Stimulated activated CD8-positive, alpha-beta memory T cell treated with anti-CD3 and anti-CD28 coated beads, Interleukin-15, amount 100 ng/mL, for 4 hours (primary cell): Measurements from ENCODE around the gene PPP4R2.

Experiments
- DNase-seq, 2 donors: peaks; one replicate each; pipeline ENCODE4 v3.0.0-alpha.2; 2020; ENCODE audit warnings: low read depth in 2 of 2

The PPP4R2 gene

GRCh38 chr3:73069775-73070444, 73.3 kb downstream of the PPP4R2 start:
- no peak for DNase-seq

- DNase-seq: no peak
These were observed 74.3 kb downstream of the PPP4R2 start for GRCh38 chr3:73070675-73071575.

- no peak for DNase-seq
These were observed 75.3 kb downstream of the PPP4R2 start for GRCh38 chr3:73071952-73072351.

GRCh38 chr3:73072634-73073033, 76.0 kb downstream of the PPP4R2 start:
- no peak for DNase-seq

- no peak for DNase-seq
These were observed 76.6 kb downstream of the PPP4R2 start for GRCh38 chr3:73073091-73073707.

GRCh38 chr3:73074781-73075180, 78.2 kb downstream of the PPP4R2 start:
- DNase-seq: no peak

- DNase-seq: no peak
These were observed 83.8 kb downstream of the PPP4R2 start for GRCh38 chr3:73080216-73080966.

GRCh38 chr3:73081140-73081539, 84.5 kb downstream of the PPP4R2 start:
- DNase-seq: no peak

- no peak for DNase-seq
These were observed 87.6 kb downstream of the PPP4R2 start for GRCh38 chr3:73084170-73084569.

- DNase-seq: peak in 1 of 2 donors; percentile 9
These were observed 89.5 kb downstream of the PPP4R2 start for GRCh38 chr3:73086071-73086494.

- DNase-seq: no peak
These were observed 97.5 kb downstream of the PPP4R2 start for GRCh38 chr3:73094129-73094528.

GRCh38 chr3:73094951-73095350, 98.3 kb downstream of the PPP4R2 start:
- DNase-seq: no peak

GRCh38 chr3:73096169-73096568, 99.6 kb downstream of the PPP4R2 start:
- DNase-seq: no peak

- no peak for DNase-seq
These were observed 101.4 kb downstream of the PPP4R2 start for GRCh38 chr3:73098026-73098425.

- DNase-seq: no peak
These were observed 102.3 kb downstream of the PPP4R2 start for GRCh38 chr3:73098873-73099272.

- DNase-seq: peak; percentile 19 to 59
These were observed 104.3 kb downstream of the PPP4R2 start for GRCh38 chr3:73100741-73101559.

GRCh38 chr3:73101881-73102280, 105.3 kb downstream of the PPP4R2 start:
- DNase-seq: no peak

GRCh38 chr3:73107215-73107614, 110.6 kb downstream of the PPP4R2 start:
- no peak for DNase-seq

GRCh38 chr3:73107676-73108187, 111.1 kb downstream of the PPP4R2 start:
- no peak for DNase-seq

- DNase-seq: no peak
These were observed 112.1 kb downstream of the PPP4R2 start for GRCh38 chr3:73108750-73109149.

- no peak for DNase-seq
These were observed 113.9 kb downstream of the PPP4R2 start for GRCh38 chr3:73110530-73110929.
